Psoas muscle (tissue), 8 donors: ENCODE measurements around the gene KCNN1. TPM values are rescaled to one million over a fixed set of nuclear protein-coding genes. Genes with fewer than 3 reads are reported as not detected.

ENCODE experiments used
- ATAC-seq, 4 donors: fragments of 200-7000 bp; cut with Tn5 transposase; one replicate each; pipeline ENCODE4 v1.9.1; 2020; ENCODE audit warnings: moderate library complexity in 3 of 4, mild to moderate bottlenecking in 2 of 4
- DNase-seq, 2 donors: peaks; one replicate each; pipeline ENCODE4 v3.0.0-alpha.2; 2020
- H3K27ac ChIP-seq: fragments of 200-600 bp; one replicate; pipeline ENCODE4 v1.8.0; 2022
- H3K27me3 ChIP-seq, 3 donors: fragments of 200-600 bp in 1 of 3; one replicate each; pipeline versions ENCODE4 v1.6.1 to v1.8.0; 2013 to 2022; ENCODE audit warnings: low read length in 2 of 3, mild to moderate bottlenecking in 2 of 3, moderate library complexity in 1 of 3; ENCODE audit not compliant: insufficient read depth in 3 of 3
- H3K36me3 ChIP-seq, 2 donors: fragments of 200-600 bp in 1 of 2; one replicate each; pipeline versions ENCODE4 v1.6.1 to v1.8.0; 2013 to 2022; ENCODE audit warnings: low read depth in 1 of 2, mild to moderate bottlenecking in 1 of 2, moderate library complexity in 1 of 2; ENCODE audit not compliant: insufficient read depth in 1 of 2
- H3K4me1 ChIP-seq: fragments of 200-600 bp; one replicate; pipeline ENCODE4 v1.8.0; 2022
- H3K4me3 ChIP-seq: fragments of 200-600 bp; one replicate; pipeline ENCODE4 v1.8.0; 2022; ENCODE audit warnings: mild to moderate bottlenecking
- H3K9me3 ChIP-seq: fragments of 200-600 bp; one replicate; pipeline ENCODE4 v1.8.0; 2022
- CTCF ChIP-seq: fragments of 200-600 bp; IDR thresholded peaks from one replicate; pipeline ENCODE4 v1.8.0; 2022; ENCODE audit warnings: antibody characterized with exemption
- WGBS, 3 donors: extraction: QIAGEN DNeasy Blood & Tissue Kit; methylation state at CpG; one replicate each; pipeline versions ENCODE4 v1.1.6 to v1.1.7; 2013; 5-methylcytosine and 5-hydroxymethylcytosine counted together
- intact Hi-C, 2 donors: fragments of 100-400 bp; cut with DNase I; formaldehyde crosslinking; loops; one replicate each; pipeline versions ENCODE4 v1.11.0 to v1.14.2; 2022
- polyA plus RNA-seq, 3 donors: library from polyadenylated mRNA; stranded (reverse); fragments of 200-250 nt; gene quantifications; one replicate each; pipeline ENCODE4 v1.2.3, GENCODE V29; 2013
- total RNA-seq, 4 donors: library from RNA; stranded (reverse); fragmentation: NEBNext Ultra II Directional in 2 of 4; extraction: Animal tissue kit (Norgen Biotek cat#: 25700) in 2 of 4; gene quantifications; one replicate each; pipeline versions ENCODE4 v1.2.1 to v1.2.4, GENCODE V29; 2021 to 2023
- donor health status: healthy with polysubstance abuse.
- donor health status: DM: no; HTN: no; CAD: no; lungs with moderate emphysema.
- donor health status: Bipolar disorder and iron deficiency.
- donor health status: healthy.
- donor health status: DM: yes; HTN: yes; CAD: no.
- donor health status: DM: no; HTN: no; CAD: no.
- donor health status: DM: no; HTN: no; CAD: no.
- donor health status: DM: yes; HTN: yes; CAD: no.

The KCNN1 gene
- total and polyA plus RNA-seq, 7 donors: 0.01 to 0.06 TPM; not detected in 5

DNA sequence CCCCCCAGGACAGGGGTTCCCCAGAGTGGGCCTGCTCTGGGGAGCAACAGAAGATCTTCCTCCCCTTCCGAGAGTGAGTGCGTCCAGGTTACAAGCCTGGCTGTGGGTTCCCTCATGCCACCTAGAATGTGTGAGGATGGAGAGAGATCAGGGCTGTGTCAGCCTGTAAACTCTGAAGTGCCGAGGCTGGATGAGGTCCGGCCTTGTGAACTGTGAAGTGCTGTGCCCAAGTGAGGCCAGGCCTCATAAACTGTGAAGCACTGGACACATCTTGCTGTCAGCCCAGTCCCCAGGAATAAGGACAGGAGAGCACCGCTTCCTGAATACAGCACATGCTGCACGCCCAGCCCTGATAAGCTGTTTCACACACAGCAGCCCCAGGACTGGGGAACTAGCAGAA lies 7.6 kb downstream of the KCNN1 start:
- intact Hi-C loops: no loop called here
- 85 to 90% (median 86%) methylated on average over 6 of the region's 6 CpGs for WGBS, 3 donors
- Histone ChIP-seq H3K27ac (no peak overlapping the region), H3K4me1 (no peaks in the 10 kb centered on the region), H3K36me3 (no peaks in the 10 kb centered on the region), H3K4me3 (no peak overlapping the region), H3K27me3 (peaks cover 0 to 4% (median 2%) of the 10 kb centered on the region in 3 donors), H3K9me3 (no peaks in the 10 kb centered on the region)
- DNase-seq (no peak), ATAC-seq (no peak)
- no peak for TF ChIP-seq CTCF

GRCh38 chr19:17975032-17975431 lies 8.1 kb downstream of the KCNN1 start:
- 77 to 83% (median 78%) methylated on average over 8 of the region's 8 CpGs for WGBS, 3 donors
- no peak for ATAC-seq

GRCh38 chr19:17977021-17977420 lies 10.1 kb downstream of the KCNN1 start:
- no peak for TF ChIP-seq CTCF
- DNase-seq (no peak), ATAC-seq (no peak)
- Histone ChIP-seq H3K36me3 (no peaks in the 10 kb centered on the region), H3K4me3 (no peak overlapping the region), H3K4me1 (no peaks in the 10 kb centered on the region), H3K27me3 (peaks cover 0 to 7% (median 2%) of the 10 kb centered on the region in 3 donors), H3K9me3 (no peaks in the 10 kb centered on the region), H3K27ac (no peak overlapping the region)
- intact Hi-C loops: no loop called here
- WGBS, 3 donors: 76 to 83% (median 78%) methylated on average over 4 of the region's 4 CpGs

More at GRCh38 chr19:17975032-17975431, 8.1 kb downstream of the KCNN1 start:
- no peaks in the 10 kb centered on the region for H3K4me1 ChIP-seq
- H3K27ac ChIP-seq: no peak overlapping the region
- DNase-seq: no peak
- TF ChIP-seq CTCF: no peak
- H3K9me3 ChIP-seq: no peaks in the 10 kb centered on the region
- intact Hi-C loops: no loop called here
- no peak overlapping the region for H3K4me3 ChIP-seq
- no peaks in the 10 kb centered on the region for H3K36me3 ChIP-seq
- peaks cover 0 to 2% (median 0%) of the 10 kb centered on the region in 3 donors for H3K27me3 ChIP-seq

DNA sequence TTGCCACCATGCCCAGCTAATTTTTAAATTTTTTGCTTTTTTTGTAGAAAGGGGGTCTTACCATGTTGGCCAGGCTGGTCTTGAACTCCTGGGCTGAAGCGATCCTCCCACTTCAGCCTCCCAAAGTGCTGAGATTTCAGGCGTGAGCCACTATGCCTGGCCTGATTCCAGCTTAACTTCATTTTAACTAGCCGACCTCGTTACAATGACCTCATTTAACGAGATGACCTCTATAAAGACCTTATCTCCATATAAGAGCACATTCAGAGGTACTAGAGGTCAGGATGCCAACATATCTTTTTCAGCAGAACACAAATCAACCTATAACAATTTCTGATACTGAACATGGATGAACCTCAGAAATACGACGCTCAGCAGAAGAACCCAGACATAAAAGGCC lies 10.6 kb downstream of the KCNN1 start:
- Histone ChIP-seq H3K27ac (no peak overlapping the region), H3K4me3 (no peak overlapping the region), H3K27me3 (peaks cover 0 to 7% (median 2%) of the 10 kb centered on the region in 3 donors), H3K4me1 (no peaks in the 10 kb centered on the region), H3K9me3 (no peaks in the 10 kb centered on the region), H3K36me3 (no peaks in the 10 kb centered on the region)
- no peak for TF ChIP-seq CTCF
- no peak for ATAC-seq
- DNase-seq: no peak
- 60 to 69% (median 64%) methylated on average over 7 of the region's 7 CpGs for WGBS, 3 donors
- intact Hi-C loops: no loop called here

- Histone ChIP-seq H3K36me3 (no peaks in the 10 kb centered on the region), H3K27ac (no peak overlapping the region), H3K4me1 (no peaks in the 10 kb centered on the region), H3K27me3 (peaks cover 0 to 15% (median 2%) of the 10 kb centered on the region in 3 donors), H3K9me3 (no peaks in the 10 kb centered on the region), H3K4me3 (no peak overlapping the region)
- no peak for TF ChIP-seq CTCF
- WGBS, 3 donors: 85% methylated on average over 34 to 38 of the region's 38 CpGs
- intact Hi-C loops: no loop called here
- DNase-seq (no peak), ATAC-seq (no peak)
Measured at GRCh38 chr19:17981611-17982010, 14.7 kb downstream of the KCNN1 start.
